ENCODE results near the gene MFNG.

MFNG gene

DNA sequence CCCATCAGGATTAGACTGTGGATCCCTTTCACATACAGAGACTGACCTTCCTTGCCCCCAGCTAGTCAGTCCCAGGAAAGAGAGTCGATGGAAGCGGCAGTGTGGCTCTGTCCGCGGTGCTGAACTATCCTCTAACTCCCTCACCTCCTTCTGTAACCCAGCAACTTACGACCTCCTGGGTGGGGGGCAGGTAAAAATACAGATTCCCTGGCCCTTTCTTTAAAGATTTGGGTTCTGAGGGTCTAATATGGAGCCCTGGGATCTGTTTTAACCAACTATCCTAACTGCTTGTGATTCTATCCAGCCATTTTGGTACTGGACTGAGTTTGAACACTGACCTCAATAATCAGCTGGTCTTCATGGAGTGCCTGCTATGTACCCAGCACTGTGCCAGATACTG is 23.2 kb downstream of the MFNG start:
- no peaks in the 10 kb centered on the region for H3K36me3 ChIP-seq (ENCODE audit: control insufficient read depth, insufficient read depth, low read length)
- H3K9me3 ChIP-seq (ENCODE audit: control insufficient read depth, low read length) = no peaks in the 10 kb centered on the region
- H3K27ac ChIP-seq (ENCODE audit: insufficient read depth, low read depth, low read length, poor library complexity, severe bottlenecking) = no peak overlapping the region
- H3K4me1 ChIP-seq (ENCODE audit: control insufficient read depth, insufficient read depth, low read length) = peaks cover 8% of the 10 kb centered on the region
- WGBS, 2 experiments = 4 to 7% methylated on average over 5 of the region's 5 CpGs
- H3K27me3 ChIP-seq (ENCODE audit: control insufficient read depth, insufficient read depth, low read length, poor library complexity, severe bottlenecking) = peaks cover 4% of the 10 kb centered on the region
- no peak overlapping the region for H3K4me3 ChIP-seq (ENCODE audit: insufficient read depth, low read depth, low read length)

DNA sequence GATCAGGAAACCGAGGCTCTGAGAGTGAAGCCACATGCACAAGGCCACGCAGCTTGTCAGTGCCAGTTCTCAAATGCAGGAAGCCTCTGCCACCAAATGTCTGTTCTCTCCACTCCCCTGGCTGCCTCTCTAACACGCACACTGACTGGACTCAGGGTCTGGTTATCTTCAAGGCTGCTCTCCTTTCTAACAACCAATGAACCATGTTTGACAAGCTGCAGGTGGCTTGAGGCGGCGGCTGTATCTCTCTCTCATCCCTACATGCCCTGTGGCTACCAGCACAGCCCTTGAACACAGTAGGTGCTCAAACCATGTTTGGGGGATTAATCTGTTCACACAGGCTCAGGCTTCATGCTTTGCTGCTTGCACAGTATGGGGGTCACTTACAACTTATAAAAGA is 23.7 kb downstream of the MFNG start:
- Histone ChIP-seq H3K36me3 (ENCODE audit: control insufficient read depth, insufficient read depth, low read length) (no peaks in the 10 kb centered on the region), H3K27ac (ENCODE audit: insufficient read depth, low read depth, low read length, poor library complexity, severe bottlenecking) (no peak overlapping the region)
- WGBS, 2 experiments = 80 to 84% methylated on average over 5 of the region's 5 CpGs

GRCh38 chr22:37461961-37462360 is 24.2 kb downstream of the MFNG start:
- peaks cover 5% of the 10 kb centered on the region for H3K27me3 ChIP-seq (ENCODE audit: control insufficient read depth, insufficient read depth, low read length, poor library complexity, severe bottlenecking)
- H3K4me1 ChIP-seq (ENCODE audit: control insufficient read depth, insufficient read depth, low read length) = no peaks in the 10 kb centered on the region
- WGBS, 2 experiments = 60% methylated on average over 6 of the region's 6 CpGs
- no peaks in the 10 kb centered on the region for H3K36me3 ChIP-seq (ENCODE audit: control insufficient read depth, insufficient read depth, low read length)
- H3K4me3 ChIP-seq (ENCODE audit: insufficient read depth, low read depth, low read length) = no peak overlapping the region
- H3K27ac ChIP-seq (ENCODE audit: insufficient read depth, low read depth, low read length, poor library complexity, severe bottlenecking) = no peak overlapping the region
- no peaks in the 10 kb centered on the region for H3K9me3 ChIP-seq (ENCODE audit: control insufficient read depth, low read length)

More for the DNA sequence above, 23.7 kb downstream of the MFNG start:
- Histone ChIP-seq H3K4me3 (ENCODE audit: insufficient read depth, low read depth, low read length) (no peak overlapping the region), H3K27me3 (ENCODE audit: control insufficient read depth, insufficient read depth, low read length, poor library complexity, severe bottlenecking) (peaks cover 5% of the 10 kb centered on the region), H3K9me3 (ENCODE audit: control insufficient read depth, low read length) (no peaks in the 10 kb centered on the region), H3K4me1 (ENCODE audit: control insufficient read depth, insufficient read depth, low read length) (peaks cover 4% of the 10 kb centered on the region)

DNA sequence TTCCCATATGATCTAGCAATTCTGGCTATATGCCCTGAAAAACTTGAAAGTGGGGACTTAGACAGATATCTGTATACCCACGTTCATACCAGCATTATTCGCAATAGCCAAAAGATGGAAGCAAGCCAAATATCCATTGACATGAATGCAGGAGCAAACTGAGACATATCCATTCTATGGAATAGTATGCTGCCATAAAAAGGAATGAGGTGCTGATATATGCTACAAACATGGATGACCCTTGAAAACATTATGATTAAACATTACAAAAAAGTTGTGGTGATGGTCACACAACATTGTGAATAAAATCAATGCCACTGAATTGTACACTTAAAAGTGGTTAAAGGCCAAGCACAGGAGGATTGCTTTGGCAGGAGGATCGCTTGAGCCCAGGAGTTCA is 25.5 kb downstream of the MFNG start:
- Histone ChIP-seq H3K36me3 (ENCODE audit: control insufficient read depth, insufficient read depth, low read length) (no peaks in the 10 kb centered on the region), H3K9me3 (ENCODE audit: control insufficient read depth, low read length) (no peaks in the 10 kb centered on the region), H3K27ac (ENCODE audit: insufficient read depth, low read depth, low read length, poor library complexity, severe bottlenecking) (no peak overlapping the region), H3K27me3 (ENCODE audit: control insufficient read depth, insufficient read depth, low read length, poor library complexity, severe bottlenecking) (peaks cover 5% of the 10 kb centered on the region), H3K4me1 (ENCODE audit: control insufficient read depth, insufficient read depth, low read length) (peaks cover 8% of the 10 kb centered on the region), H3K4me3 (ENCODE audit: insufficient read depth, low read depth, low read length) (no peak overlapping the region)
- WGBS, 2 experiments = 92 to 100% methylated on average over 3 of the region's 3 CpGs

GRCh38 chr22:37459206-37459605 is 27.0 kb downstream of the MFNG start:
- H3K36me3 ChIP-seq (ENCODE audit: control insufficient read depth, insufficient read depth, low read length) = no peaks in the 10 kb centered on the region
- H3K4me1 ChIP-seq (ENCODE audit: control insufficient read depth, insufficient read depth, low read length) = peaks cover 10% of the 10 kb centered on the region
- no peaks in the 10 kb centered on the region for H3K9me3 ChIP-seq (ENCODE audit: control insufficient read depth, low read length)
- H3K27me3 ChIP-seq (ENCODE audit: control insufficient read depth, insufficient read depth, low read length, poor library complexity, severe bottlenecking) = peaks cover 5% of the 10 kb centered on the region
- H3K4me3 ChIP-seq (ENCODE audit: insufficient read depth, low read depth, low read length) = no peak overlapping the region
- H3K27ac ChIP-seq (ENCODE audit: insufficient read depth, low read depth, low read length, poor library complexity, severe bottlenecking) = no peak overlapping the region
- WGBS, 2 experiments = 86 to 91% methylated on average over 9 of the region's 9 CpGs

- Histone ChIP-seq H3K4me1 (ENCODE audit: control insufficient read depth, insufficient read depth, low read length) (peaks cover 10% of the 10 kb centered on the region), H3K4me3 (ENCODE audit: insufficient read depth, low read depth, low read length) (no peak overlapping the region), H3K36me3 (ENCODE audit: control insufficient read depth, insufficient read depth, low read length) (no peaks in the 10 kb centered on the region), H3K9me3 (ENCODE audit: control insufficient read depth, low read length) (no peaks in the 10 kb centered on the region), H3K27me3 (ENCODE audit: control insufficient read depth, insufficient read depth, low read length, poor library complexity, severe bottlenecking) (peaks cover 5% of the 10 kb centered on the region), H3K27ac (ENCODE audit: insufficient read depth, low read depth, low read length, poor library complexity, severe bottlenecking) (no peak overlapping the region)
- 33 to 38% methylated on average over 4 of the region's 4 CpGs for WGBS, 2 experiments
These were observed 28.9 kb downstream of the MFNG start for GRCh38 chr22:37457093-37457893.

DNA sequence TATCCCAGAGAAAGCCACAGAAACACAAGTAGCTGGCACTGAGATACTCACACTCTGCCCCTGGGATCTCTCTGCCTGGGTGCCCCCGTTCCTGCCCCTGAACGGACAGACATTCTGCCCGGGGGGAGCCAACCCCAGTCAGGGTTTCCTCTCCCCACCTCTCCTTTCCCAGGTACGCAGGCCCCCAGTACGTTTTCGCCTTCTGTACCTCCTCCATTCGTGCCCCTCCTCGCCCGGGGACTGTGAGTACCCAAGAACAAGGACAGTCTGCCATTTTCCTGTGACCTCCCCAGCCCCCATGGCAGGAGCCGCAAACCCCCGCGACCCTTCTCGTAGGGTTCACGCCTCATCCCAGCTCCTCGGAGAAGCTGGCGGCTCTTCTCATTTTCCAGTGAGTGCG is 29.8 kb downstream of the MFNG start:
- Histone ChIP-seq H3K4me3 (ENCODE audit: insufficient read depth, low read depth, low read length) (no peak overlapping the region), H3K36me3 (ENCODE audit: control insufficient read depth, insufficient read depth, low read length) (no peaks in the 10 kb centered on the region), H3K4me1 (ENCODE audit: control insufficient read depth, insufficient read depth, low read length) (peaks cover 10% of the 10 kb centered on the region), H3K27me3 (ENCODE audit: control insufficient read depth, insufficient read depth, low read length, poor library complexity, severe bottlenecking) (peaks cover 5% of the 10 kb centered on the region), H3K9me3 (ENCODE audit: control insufficient read depth, low read length) (no peaks in the 10 kb centered on the region), H3K27ac (ENCODE audit: insufficient read depth, low read depth, low read length, poor library complexity, severe bottlenecking) (no peak overlapping the region)
- 80 to 85% methylated on average over 17 of the region's 17 CpGs for WGBS, 2 experiments

DNA sequence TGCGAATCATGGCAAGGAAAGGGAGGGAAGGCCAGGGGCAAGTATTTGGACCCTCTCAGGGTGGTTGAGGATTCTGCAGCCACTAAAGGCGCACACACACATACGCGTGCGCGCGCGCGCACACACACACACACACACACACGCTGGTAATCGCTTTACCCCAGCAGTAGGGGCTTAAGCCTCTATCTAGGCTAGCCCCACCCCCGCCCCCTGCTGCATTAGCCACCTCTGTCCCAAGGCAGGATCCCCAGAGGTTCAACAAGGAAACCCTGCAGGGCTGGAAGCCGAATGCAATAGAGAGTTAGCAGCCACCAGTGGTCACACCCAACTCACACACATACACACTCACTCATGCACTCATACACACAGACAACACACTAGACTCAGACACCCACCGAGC is 30.3 kb downstream of the MFNG start:
- H3K4me3 ChIP-seq (ENCODE audit: insufficient read depth, low read depth, low read length) = no peak overlapping the region
- H3K27ac ChIP-seq (ENCODE audit: insufficient read depth, low read depth, low read length, poor library complexity, severe bottlenecking) = no peak overlapping the region
- H3K9me3 ChIP-seq (ENCODE audit: control insufficient read depth, low read length) = no peaks in the 10 kb centered on the region
- H3K36me3 ChIP-seq (ENCODE audit: control insufficient read depth, insufficient read depth, low read length) = no peaks in the 10 kb centered on the region
- 66 to 69% methylated on average over 14 of the region's 14 CpGs for WGBS, 2 experiments
- H3K4me1 ChIP-seq (ENCODE audit: control insufficient read depth, insufficient read depth, low read length) = peaks cover 10% of the 10 kb centered on the region
- peaks cover 5% of the 10 kb centered on the region for H3K27me3 ChIP-seq (ENCODE audit: control insufficient read depth, insufficient read depth, low read length, poor library complexity, severe bottlenecking)

DNA sequence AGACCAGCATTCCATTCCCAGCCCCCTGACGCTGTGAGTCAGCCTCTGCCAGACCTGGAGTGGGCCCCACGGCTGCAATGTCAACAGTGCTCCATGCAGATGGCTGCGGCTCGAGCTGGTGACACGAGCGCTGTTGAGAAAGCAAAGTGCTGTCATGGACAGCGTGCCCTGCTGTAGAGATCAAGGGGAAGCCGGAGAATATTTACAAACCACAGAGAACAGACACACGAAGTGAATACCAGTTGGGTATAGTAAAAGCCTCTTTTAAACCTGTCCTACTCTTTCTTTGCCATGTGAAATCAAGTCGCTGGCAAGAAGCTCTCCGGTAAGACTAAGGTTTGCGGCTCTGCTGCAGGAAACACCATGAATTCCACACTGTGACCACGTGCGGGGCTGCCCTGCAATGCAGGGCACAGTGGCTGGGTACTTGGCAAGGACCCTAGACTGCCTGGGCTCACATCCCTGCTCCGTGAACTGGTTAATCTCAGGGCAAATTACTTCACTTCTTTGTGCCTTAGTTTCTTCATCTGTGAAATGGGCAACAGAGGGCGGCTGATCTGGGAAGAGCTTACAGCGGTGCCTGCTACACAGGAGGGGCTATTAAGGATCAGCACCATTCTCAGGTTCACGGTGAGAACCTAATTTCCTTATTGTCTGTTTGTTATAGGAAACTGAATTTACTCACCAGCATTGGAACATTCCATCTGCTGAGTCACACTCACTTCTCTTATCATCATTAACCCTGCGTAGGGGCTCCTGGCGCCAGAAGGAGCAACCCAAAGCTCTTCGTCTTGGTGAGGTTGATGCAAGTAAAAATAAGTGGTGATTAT is 31.1 kb downstream of the MFNG start:
- 74 to 80% methylated on average over 19 to 21 of the region's 21 CpGs for WGBS, 2 experiments
- peaks cover 5% of the 10 kb centered on the region for H3K27me3 ChIP-seq (ENCODE audit: control insufficient read depth, insufficient read depth, low read length, poor library complexity, severe bottlenecking)
- no peaks in the 10 kb centered on the region for H3K9me3 ChIP-seq (ENCODE audit: control insufficient read depth, low read length)
- H3K36me3 ChIP-seq (ENCODE audit: control insufficient read depth, insufficient read depth, low read length) = no peaks in the 10 kb centered on the region
- H3K4me1 ChIP-seq (ENCODE audit: control insufficient read depth, insufficient read depth, low read length) = peaks cover 10% of the 10 kb centered on the region
- no peak overlapping the region for H3K4me3 ChIP-seq (ENCODE audit: insufficient read depth, low read depth, low read length)
- no peak overlapping the region for H3K27ac ChIP-seq (ENCODE audit: insufficient read depth, low read depth, low read length, poor library complexity, severe bottlenecking)

- no peak overlapping the region for H3K27ac ChIP-seq (ENCODE audit: insufficient read depth, low read depth, low read length, poor library complexity, severe bottlenecking)
- H3K4me3 ChIP-seq (ENCODE audit: insufficient read depth, low read depth, low read length) = no peak overlapping the region
- WGBS, 2 experiments = 90 to 95% methylated on average over 7 of the region's 7 CpGs
- peaks cover 10% of the 10 kb centered on the region for H3K4me1 ChIP-seq (ENCODE audit: control insufficient read depth, insufficient read depth, low read length)
- H3K27me3 ChIP-seq (ENCODE audit: control insufficient read depth, insufficient read depth, low read length, poor library complexity, severe bottlenecking) = peaks cover 5% of the 10 kb centered on the region
- no peaks in the 10 kb centered on the region for H3K9me3 ChIP-seq (ENCODE audit: control insufficient read depth, low read length)
- no peaks in the 10 kb centered on the region for H3K36me3 ChIP-seq (ENCODE audit: control insufficient read depth, insufficient read depth, low read length)
These were observed 32.5 kb downstream of the MFNG start for GRCh38 chr22:37453696-37454095.

All from ectodermal cell (in vitro differentiated cells).